Measurements from ENCODE around the gene ELOVL1.

GRCh38 chr1:43363935-43364525, 3.8 kb downstream of the ELOVL1 start:
- TF ChIP-seq, protein P1, sequence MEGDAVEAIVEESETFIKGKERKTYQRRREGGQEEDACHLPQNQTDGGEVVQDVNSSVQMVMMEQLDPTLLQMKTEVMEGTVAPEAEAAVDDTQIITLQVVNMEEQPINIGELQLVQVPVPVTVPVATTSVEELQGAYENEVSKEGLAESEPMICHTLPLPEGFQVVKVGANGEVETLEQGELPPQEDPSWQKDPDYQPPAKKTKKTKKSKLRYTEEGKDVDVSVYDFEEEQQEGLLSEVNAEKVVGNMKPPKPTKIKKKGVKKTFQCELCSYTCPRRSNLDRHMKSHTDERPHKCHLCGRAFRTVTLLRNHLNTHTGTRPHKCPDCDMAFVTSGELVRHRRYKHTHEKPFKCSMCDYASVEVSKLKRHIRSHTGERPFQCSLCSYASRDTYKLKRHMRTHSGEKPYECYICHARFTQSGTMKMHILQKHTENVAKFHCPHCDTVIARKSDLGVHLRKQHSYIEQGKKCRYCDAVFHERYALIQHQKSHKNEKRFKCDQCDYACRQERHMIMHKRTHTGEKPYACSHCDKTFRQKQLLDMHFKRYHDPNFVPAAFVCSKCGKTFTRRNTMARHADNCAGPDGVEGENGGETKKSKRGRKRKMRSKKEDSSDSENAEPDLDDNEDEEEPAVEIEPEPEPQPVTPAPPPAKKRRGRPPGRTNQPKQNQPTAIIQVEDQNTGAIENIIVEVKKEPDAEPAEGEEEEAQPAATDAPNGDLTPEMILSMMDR (conservative IDR thresholded peaks at IDR 0.05; ENCODE audit: low read depth, low read length) = no peak
- TF ChIP-seq EZH2phosphoT487 (IDR thresholded peaks at IDR 0.05; ENCODE audit: borderline replicate concordance, low read length) (no peak), EZH2 (IDR thresholded peaks at IDR 0.05; ENCODE audit: low read length, unreplicated experiment) (no peak)
